A549 (cell line): ENCODE data around the gene ERICH6B. TPM values are rescaled to one million over a fixed set of nuclear protein-coding genes. Genes with fewer than 3 reads are reported as not detected.

Source experiments
- ATAC-seq, 2 experiments: fragments of 200-7000 bp in 1 of 2; fragments of >200 bp in 1 of 2; cut with Nextera tagmentation in 1 of 2; cut with Tn5 transposase in 1 of 2; 3 replicates each; pipeline versions ENCODE4 v1.8.0 to v1.9.1; 2018 to 2020; ENCODE audit warnings: mild to moderate bottlenecking in 1 of 2, moderate library complexity in 1 of 2
- CTCF ChIA-PET: fragments of 300-600 bp; sonication (Branson Sonifier 250); formaldehyde crosslinking; extraction: SDS; loops from one replicate; lab custom pipeline; 2021; ENCODE audit warnings: antibody characterized with exemption, inconsistent platforms; lab: Yijun Ruan, JAX
- POLR2A ChIA-PET: fragments of 350-600 bp; formaldehyde crosslinking; extraction: SDS; loops from one replicate; lab custom pipeline; 2021; ENCODE audit warnings: antibody characterized with exemption, inconsistent platforms; lab: Yijun Ruan, JAX
- DNase-seq, 2 experiments: peaks; one replicate each; pipeline versions ENCODE4 v3.0.0 to v3.0.0-alpha.2; 2011 to 2016; ENCODE audit warnings: low read depth in 1 of 2, low spot score in 1 of 2
- FAIRE-seq: peaks from 2 replicates; lab custom pipeline; 2011; peaks lifted over from hg19 to GRCh38; lab: Jason Lieb, UNC
- H3K27ac ChIP-seq, 2 experiments: fragments of >200 bp; sonication (Bioruptor Twin); formaldehyde crosslinking; 3 replicates each; pipeline ENCODE4 v1.5.1; 2016 to 2017
- H3K4me1 ChIP-seq: fragments of >200 bp; sonication (Bioruptor Twin); formaldehyde crosslinking; 3 replicates; pipeline ENCODE4 v1.6.1; 2016
- H3K4me2 ChIP-seq: fragments of >200 bp; sonication (Bioruptor Twin); formaldehyde crosslinking; 3 replicates; pipeline ENCODE4 v1.6.1; 2016
- H3K4me3 ChIP-seq: fragments of >200 bp; sonication (Bioruptor Twin); formaldehyde crosslinking; 3 replicates; pipeline ENCODE4 v1.5.1; 2016
- H3K9me3 ChIP-seq: fragments of >200 bp; sonication (Bioruptor Twin); formaldehyde crosslinking; 3 replicates; pipeline ENCODE4 v1.6.1; 2016
- BHLHE40 ChIP-seq: IDR thresholded peaks from 2 replicates; pipeline ENCODE4 v1.6.1; 2012; ENCODE audit warnings: low read depth, low read length, inconsistent platforms
- CBX8 ChIP-seq: fragments of 200-600 bp; sonication (generic); IDR thresholded peaks from 2 replicates; pipeline ENCODE4 v1.6.1; 2016
- CEBPB ChIP-seq, 2 experiments: fragments of >200 bp in 1 of 2; sonication (Bioruptor Twin) in 1 of 2; formaldehyde crosslinking in 1 of 2; IDR thresholded peaks; 2 replicates each; pipeline ENCODE4 v1.6.1; 2012 to 2016
- CHD2 ChIP-seq: fragments of 150-350 bp; IDR thresholded peaks from 2 replicates; pipeline ENCODE4 v1.6.1; 2014; ENCODE audit warnings: low read length; ENCODE audit not compliant: partially characterized antibody
- EHMT2 ChIP-seq: fragments of 200-600 bp; sonication (generic); IDR thresholded peaks from 2 replicates; pipeline ENCODE4 v1.6.1; 2016; ENCODE audit warnings: antibody characterized with exemption, low read depth, mild to moderate bottlenecking, moderate library complexity
- FOSB ChIP-seq: fragments of 250-450 bp; sonication (Bioruptor Pico); IDR thresholded peaks from 2 replicates; pipeline ENCODE4 v1.5.0; 2020; ENCODE audit warnings: mild to moderate bottlenecking, moderate library complexity
- FOSL2 ChIP-seq, 2 experiments: fragments of 450-650 bp in 1 of 2; fragments of >200 bp in 1 of 2; sonication (Bioruptor Twin) in 1 of 2; formaldehyde crosslinking; IDR thresholded peaks; 2 replicates each; pipeline versions ENCODE4 v1.5.0 to v1.6.1; 2016 to 2020; ENCODE audit warnings: mild to moderate bottlenecking in 1 of 2, moderate library complexity in 1 of 2
- HOXB5 ChIP-seq: fragments of 250-450 bp; sonication (Bioruptor Pico); IDR thresholded peaks from 2 replicates; pipeline ENCODE4 v1.5.0; 2020; ENCODE audit warnings: mild to moderate bottlenecking, moderate library complexity
- JUN ChIP-seq, 2 experiments: fragments of >200 bp; sonication (Bioruptor Twin); formaldehyde crosslinking; IDR thresholded peaks; 2 replicates in 1 of 2; 3 replicates in 1 of 2; pipeline ENCODE4 v1.6.1; 2016 to 2017
- KDM1A ChIP-seq: fragments of 200-600 bp; sonication (generic); IDR thresholded peaks from 2 replicates; pipeline ENCODE4 v1.6.1; 2016; ENCODE audit warnings: low read depth, mild to moderate bottlenecking
- KDM5A ChIP-seq: fragments of 200-600 bp; sonication (generic); IDR thresholded peaks from 2 replicates; pipeline ENCODE4 v1.6.1; 2016; ENCODE audit warnings: antibody characterized with exemption, mild to moderate bottlenecking
- MAFK ChIP-seq: fragments of 450-650 bp; IDR thresholded peaks from 2 replicates; pipeline ENCODE4 v1.6.1; 2014; ENCODE audit not compliant: partially characterized antibody
- MYC ChIP-seq: IDR thresholded peaks from 2 replicates; pipeline ENCODE4 v1.6.1; 2012; ENCODE audit warnings: mild to moderate bottlenecking, inconsistent platforms, low read length, improper control_type of control experiment, borderline replicate concordance
- NPAS2 ChIP-seq: fragments of 250-450 bp; sonication (Bioruptor Pico); IDR thresholded peaks from 2 replicates; pipeline ENCODE4 v1.8.0; 2022; ENCODE audit warnings: mild to moderate bottlenecking, moderate library complexity, borderline replicate concordance
- PHF8 ChIP-seq: fragments of 200-600 bp; sonication (generic); IDR thresholded peaks from 2 replicates; pipeline ENCODE4 v1.6.1; 2016; ENCODE audit warnings: low read depth, mild to moderate bottlenecking, antibody characterized with exemption, moderate library complexity, borderline replicate concordance
- POLR2AphosphoS2 ChIP-seq: conservative IDR thresholded peaks from 2 replicates; pipeline ENCODE4 v1.6.1; 2012; ENCODE audit warnings: low read length, improper control_type of control experiment, inconsistent platforms
- RCOR1 ChIP-seq: fragments of 150-350 bp; IDR thresholded peaks from 2 replicates; pipeline ENCODE4 v1.6.1; 2014; ENCODE audit warnings: antibody characterized with exemption, low read length, low read depth
- RNF2 ChIP-seq: fragments of 200-600 bp; sonication (generic); IDR thresholded peaks from 2 replicates; pipeline ENCODE4 v1.6.1; 2016; ENCODE audit warnings: low read depth, mild to moderate bottlenecking, antibody characterized with exemption, moderate library complexity, borderline replicate concordance
- SMC3 ChIP-seq: fragments of >200 bp; sonication (Bioruptor Twin); formaldehyde crosslinking; IDR thresholded peaks from 3 replicates; pipeline ENCODE4 v1.6.1; 2018; ENCODE audit warnings: inconsistent platforms
- TFCP2L1 ChIP-seq: fragments of 250-450 bp; sonication (Bioruptor Pico); IDR thresholded peaks from 2 replicates; pipeline ENCODE4 v1.5.0; 2021; ENCODE audit warnings: mild to moderate bottlenecking
- ZC3H11A ChIP-seq: fragments of 450-650 bp; IDR thresholded peaks from 2 replicates; pipeline ENCODE4 v1.6.1; 2014; ENCODE audit warnings: antibody characterized with exemption, mild to moderate bottlenecking
- ZSCAN20 ChIP-seq: fragments of 250-450 bp; sonication (Bioruptor Pico); IDR thresholded peaks from 2 replicates; pipeline ENCODE4 v1.8.0; 2022; ENCODE audit warnings: mild to moderate bottlenecking, moderate library complexity
- WGBS: methylation state at CpG from one replicate; pipeline ENCODE4 v1.1.6; 2017; ENCODE audit errors: missing lambda C conversion rate; 5-methylcytosine and 5-hydroxymethylcytosine counted together
- polyA plus RNA-seq, 4 experiments: library from polyadenylated mRNA; depleted of rRNA in 3 of 4; stranded (reverse); fragments of >200 nt; fragmentation: RNase III in 1 of 4; extraction: RNeasy Plus Mini Kit Qiagen cat#74134 plus additional on column Dnase treatment in 1 of 4; gene quantifications; 2 replicates in 3 of 4; 3 replicates in 1 of 4; pipeline ENCODE4 v1.2.3, GENCODE V29; 2011 to 2017
- TF ChIP-seq, protein P1 (sequence below): fragments of 250-450 bp; sonication (Bioruptor Pico); IDR thresholded peaks from 2 replicates; pipeline ENCODE4 v1.5.0; 2020; ENCODE audit warnings: low read depth, mild to moderate bottlenecking, moderate library complexity
- TF ChIP-seq, protein P2 (sequence below): IDR thresholded peaks from 2 replicates; pipeline ENCODE4 v1.6.1; 2012

The ERICH6B gene
- polyA plus RNA-seq, 2 of the 4 experiments (the other 2 are of a cell fraction): not detected

DNA sequence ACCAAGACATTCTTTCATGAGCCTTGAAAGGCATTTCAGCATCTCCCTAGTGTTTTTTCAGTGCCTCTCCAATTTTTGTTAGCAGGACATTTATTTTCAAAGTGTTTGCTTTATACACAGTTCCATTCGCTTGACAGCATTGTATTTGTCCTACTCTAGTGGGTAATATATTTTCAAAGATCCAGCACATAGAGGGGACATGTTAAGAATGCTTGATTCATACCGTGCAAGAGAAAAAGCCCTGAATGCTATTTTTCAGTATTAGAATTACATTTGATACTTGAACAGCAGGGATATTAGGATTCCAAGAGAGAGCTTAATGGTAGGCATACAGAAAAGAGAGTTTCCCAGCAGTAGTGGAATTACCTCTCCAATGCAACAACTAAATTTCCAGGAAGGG lies 21.3 kb downstream of the ERICH6B start:
- DNase-seq (no peak), ATAC-seq (no peak), FAIRE-seq (no peak)
- no peaks in the 10 kb centered on the region for H3K4me1 ChIP-seq
- WGBS: 2% methylated on average over 2 of the region's 2 CpGs
- H3K4me3 ChIP-seq: no peak overlapping the region
- ChIA-PET CTCF (no interaction called here), POLR2A (no interaction called here)
- H3K9me3 ChIP-seq: no peaks in the 10 kb centered on the region
- TF ChIP-seq ZSCAN20 (CRISPR knock-in tag) (no peak), KDM1A (no peak)
- H3K27ac ChIP-seq: no peak overlapping the region
- no peak overlapping the region for H3K4me2 ChIP-seq

- CTCF ChIA-PET: interaction anchor here (1.8 kb wide), 1 partner anchor 9 kb away, joined by 3 read pairs; no protein-coding TSS in a partner anchor
- Histone ChIP-seq H3K4me3 (no peak overlapping the region), H3K4me1 (no peaks in the 10 kb centered on the region), H3K4me2 (no peak overlapping the region), H3K27ac (no peak overlapping the region)
- no peak for ATAC-seq
- POLR2A ChIA-PET: no interaction called here
- TF ChIP-seq PHF8 (no peak), MAFK (no peak), HOXB5 (CRISPR knock-in tag) (no peak)
- TF ChIP-seq, all 56 proteins: peak for 0
- no peaks in the 10 kb centered on the region for H3K9me3 ChIP-seq
- 47% methylated on average over 2 of the region's 2 CpGs for WGBS
- no peak for DNase-seq
- no peak for FAIRE-seq
These were observed 22.8 kb downstream of the ERICH6B start for GRCh38 chr13:45592758-45593157.

- TF ChIP-seq CBX8 (no peak), JUN (IDR thresholded peaks at IDR 0.05) (no peak), KDM5A (no peak), ZC3H11A (no peak), RNF2 (no peak), BHLHE40 (no peak), MAFK (no peak), FOSL2 (IDR thresholded peaks at IDR 0.05) (no peak), FOSL2 (CRISPR knock-in tag; IDR thresholded peaks at IDR 0.05) (no peak), CHD2 (no peak), FOSB (CRISPR knock-in tag) (no peak)
- TF ChIP-seq, protein P1, sequence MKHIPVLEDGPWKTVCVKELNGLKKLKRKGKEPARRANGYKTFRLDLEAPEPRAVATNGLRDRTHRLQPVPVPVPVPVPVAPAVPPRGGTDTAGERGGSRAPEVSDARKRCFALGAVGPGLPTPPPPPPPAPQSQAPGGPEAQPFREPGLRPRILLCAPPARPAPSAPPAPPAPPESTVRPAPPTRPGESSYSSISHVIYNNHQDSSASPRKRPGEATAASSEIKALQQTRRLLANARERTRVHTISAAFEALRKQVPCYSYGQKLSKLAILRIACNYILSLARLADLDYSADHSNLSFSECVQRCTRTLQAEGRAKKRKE (CRISPR knock-in tag): no peak
- TF ChIP-seq, all 56 proteins: peak for 0
- Histone ChIP-seq H3K4me3 (no peak overlapping the region), H3K9me3 (no peaks in the 10 kb centered on the region), H3K27ac (no peak overlapping the region), H3K4me2 (no peak overlapping the region), H3K4me1 (no peaks in the 10 kb centered on the region)
- WGBS: 38% methylated on average over 4 of the region's 4 CpGs
- no peak for ATAC-seq
- CTCF ChIA-PET: no interaction called here
- no peak for DNase-seq
- FAIRE-seq: no peak
- POLR2A ChIA-PET: no interaction called here
These were observed 25.5 kb downstream of the ERICH6B start for GRCh38 chr13:45590066-45590465.

GRCh38 chr13:45587897-45588296 lies 27.6 kb downstream of the ERICH6B start:
- ATAC-seq (no peak), FAIRE-seq (no peak), DNase-seq (no peak)
- Histone ChIP-seq H3K4me1 (no peaks in the 10 kb centered on the region), H3K4me3 (no peak overlapping the region), H3K27ac (no peak overlapping the region), H3K9me3 (no peaks in the 10 kb centered on the region), H3K4me2 (no peak overlapping the region)
- 86% methylated on average over 1 of the region's 1 CpG for WGBS
- TF ChIP-seq RCOR1 (no peak), JUN (IDR thresholded peaks at IDR 0.05) (no peak), CEBPB (IDR thresholded peaks at IDR 0.05) (no peak), MYC (no peak), CHD2 (no peak), TFCP2L1 (CRISPR knock-in tag) (no peak), FOSB (CRISPR knock-in tag) (no peak), SMC3 (no peak), KDM1A (no peak), POLR2AphosphoS2 (no peak), EHMT2 (no peak), NPAS2 (no peak)
- TF ChIP-seq, protein P2, sequence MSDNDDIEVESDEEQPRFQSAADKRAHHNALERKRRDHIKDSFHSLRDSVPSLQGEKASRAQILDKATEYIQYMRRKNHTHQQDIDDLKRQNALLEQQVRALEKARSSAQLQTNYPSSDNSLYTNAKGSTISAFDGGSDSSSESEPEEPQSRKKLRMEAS: no peak
- CTCF ChIA-PET: interaction anchor here (0.5 kb wide), 1 partner anchor 1585 kb away, joined by 3 read pairs; no protein-coding TSS in a partner anchor
- POLR2A ChIA-PET: no interaction called here
